Memory B cell (primary cell): ENCODE results near the gene ABHD12B.

ENCODE experiments used
- ATAC-seq: fragments of 150-1000 bp; cut with Tn5 transposase; 2 replicates; pipeline ENCODE4 v1.10.0; 2021; ENCODE audit warnings: low read depth, mild to moderate bottlenecking, moderate library complexity
- DNase-seq, 2 donors: peaks; one replicate each; pipeline ENCODE4 v3.0.0; 2022; ENCODE audit warnings: low spot score in 2 of 2
- H3K27ac Mint-ChIP-seq: one replicate; pipeline ENCODE4 v1.8.0; 2022; ENCODE audit warnings: mild to moderate bottlenecking, moderate library complexity, mixed read lengths
- H3K27me3 Mint-ChIP-seq: one replicate; pipeline ENCODE4 v1.8.0; 2022; ENCODE audit warnings: mixed read lengths
- H3K36me3 Mint-ChIP-seq: one replicate; pipeline ENCODE4 v1.8.0; 2022; ENCODE audit warnings: mild to moderate bottlenecking, mixed read lengths
- H3K4me1 Mint-ChIP-seq: one replicate; pipeline ENCODE4 v1.8.0; 2022; ENCODE audit warnings: mixed read lengths
- H3K4me3 Mint-ChIP-seq: one replicate; pipeline ENCODE4 v1.8.0; 2022; ENCODE audit warnings: mild to moderate bottlenecking, moderate library complexity, mixed read lengths
- H3K9me3 Mint-ChIP-seq: one replicate; pipeline ENCODE4 v1.8.0; 2022; ENCODE audit warnings: mixed read lengths

The ABHD12B gene

GRCh38 chr14:50856660-50857059 is 15.2 kb upstream of the ABHD12B start:
- Mint-ChIP-seq H3K36me3 (no peaks in the 10 kb centered on the region), H3K4me1 (peaks cover 3% of the 10 kb centered on the region), H3K27ac (no peak overlapping the region), H3K4me3 (no peak overlapping the region), H3K9me3 (no peaks in the 10 kb centered on the region), H3K27me3 (no peaks in the 10 kb centered on the region)
- DNase-seq (no peak), ATAC-seq (no peak)

DNA sequence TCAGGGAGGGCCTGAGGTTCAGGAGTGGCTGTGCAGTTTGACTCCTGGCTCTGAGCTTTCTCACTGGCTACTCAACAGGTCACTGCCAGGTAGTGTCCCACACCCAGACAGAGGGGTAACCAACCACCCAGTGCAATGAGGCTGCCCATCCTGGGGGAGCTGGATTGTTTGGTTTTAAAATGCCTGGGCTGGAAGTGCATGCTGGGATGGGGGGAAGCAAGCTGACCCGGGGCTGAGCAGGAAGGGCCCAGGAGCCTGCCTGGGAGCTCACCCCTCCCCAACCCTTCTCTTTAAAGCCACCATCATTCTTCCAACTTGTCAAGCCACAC is 12.6 kb upstream of the ABHD12B start:
- H3K27me3 Mint-ChIP-seq = no peaks in the 10 kb centered on the region
- H3K27ac Mint-ChIP-seq = peak overlapping the region; percentile 85
- H3K36me3 Mint-ChIP-seq = no peaks in the 10 kb centered on the region
- peak overlapping the region; percentile 87 for H3K4me3 Mint-ChIP-seq
- H3K4me1 Mint-ChIP-seq = peaks cover 3% of the 10 kb centered on the region
- ATAC-seq = no peak
- no peaks in the 10 kb centered on the region for H3K9me3 Mint-ChIP-seq
- DNase-seq = no peak

- H3K9me3 Mint-ChIP-seq = no peaks in the 10 kb centered on the region
- peak overlapping the region; percentile 87 for H3K4me3 Mint-ChIP-seq
- DNase-seq (peak; percentile 88 to 90), ATAC-seq (peak; percentile 75)
- no peaks in the 10 kb centered on the region for H3K36me3 Mint-ChIP-seq
- H3K27ac Mint-ChIP-seq = peak overlapping the region; percentile 85
- no peaks in the 10 kb centered on the region for H3K27me3 Mint-ChIP-seq
- H3K4me1 Mint-ChIP-seq = peaks cover 3% of the 10 kb centered on the region
These were observed 11.3 kb upstream of the ABHD12B start for GRCh38 chr14:50860478-50861086.

GRCh38 chr14:50862036-50862570 is 9.8 kb upstream of the ABHD12B start:
- Mint-ChIP-seq H3K36me3 (peaks cover 1% of the 10 kb centered on the region), H3K27ac (no peak overlapping the region), H3K27me3 (peaks cover 2% of the 10 kb centered on the region), H3K4me3 (no peak overlapping the region), H3K4me1 (no peaks in the 10 kb centered on the region), H3K9me3 (no peaks in the 10 kb centered on the region)
- ATAC-seq (no peak), DNase-seq (no peak)

DNA sequence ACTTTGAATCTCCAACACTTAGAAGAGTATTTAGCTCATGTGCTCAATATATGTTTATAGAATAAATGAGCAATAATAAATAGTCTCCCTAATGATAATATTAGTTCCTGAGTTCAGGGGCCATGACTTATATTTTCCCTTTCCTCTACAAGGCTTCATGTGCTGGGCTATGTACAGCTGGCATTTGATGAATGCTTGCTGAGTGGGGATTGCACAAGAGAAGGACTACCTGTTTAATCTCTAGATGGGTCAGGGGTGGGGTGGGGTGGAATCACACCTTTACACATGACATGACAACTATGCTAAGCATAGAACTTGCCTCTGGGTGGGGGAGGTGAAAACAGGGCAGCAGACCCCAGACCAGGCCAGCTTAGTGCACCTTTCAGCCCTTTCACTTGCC is 7.6 kb upstream of the ABHD12B start:
- DNase-seq = no peak
- ATAC-seq = no peak
- H3K4me1 Mint-ChIP-seq = no peaks in the 10 kb centered on the region
- H3K27me3 Mint-ChIP-seq = peaks cover 6% of the 10 kb centered on the region
- H3K27ac Mint-ChIP-seq = no peak overlapping the region
- no peak overlapping the region for H3K4me3 Mint-ChIP-seq
- H3K36me3 Mint-ChIP-seq = peaks cover 1% of the 10 kb centered on the region
- H3K9me3 Mint-ChIP-seq = no peaks in the 10 kb centered on the region

- peaks cover 12% of the 10 kb centered on the region for H3K27me3 Mint-ChIP-seq
- H3K4me3 Mint-ChIP-seq = no peak overlapping the region
- H3K9me3 Mint-ChIP-seq = no peaks in the 10 kb centered on the region
- DNase-seq = no peak
- no peaks in the 10 kb centered on the region for H3K4me1 Mint-ChIP-seq
- peaks cover 1% of the 10 kb centered on the region for H3K36me3 Mint-ChIP-seq
- ATAC-seq = no peak
- H3K27ac Mint-ChIP-seq = no peak overlapping the region
These were observed 6.9 kb upstream of the ABHD12B start for GRCh38 chr14:50864946-50865345.

- no peak overlapping the region for H3K27ac Mint-ChIP-seq
These were observed 6.3 kb upstream of the ABHD12B start for GRCh38 chr14:50865391-50866076.

DNA sequence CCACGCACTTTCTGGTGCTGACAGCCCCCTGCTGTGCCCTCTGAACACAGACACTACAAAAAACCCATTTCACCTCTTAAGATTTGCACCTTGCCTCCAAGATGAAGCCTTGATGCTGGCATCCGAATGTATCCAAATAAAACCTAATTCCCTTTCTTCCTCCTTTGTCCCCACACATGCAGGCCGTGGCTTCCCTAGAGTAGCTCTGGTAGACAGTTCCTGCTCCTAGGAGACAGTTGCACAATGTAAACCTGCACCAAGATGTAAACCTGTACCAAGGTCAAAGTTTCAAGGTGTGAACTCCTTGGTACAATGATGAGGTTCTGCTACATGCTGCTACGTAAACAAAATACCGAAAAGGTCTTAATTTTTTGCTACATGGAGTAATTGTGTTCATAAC is 625 bp upstream of the ABHD12B start:
- Mint-ChIP-seq H3K27ac (no peak overlapping the region), H3K4me1 (peaks cover 15% of the 10 kb centered on the region), H3K9me3 (no peaks in the 10 kb centered on the region), H3K36me3 (peaks cover 3% of the 10 kb centered on the region), H3K4me3 (peak overlapping the region; percentile 11), H3K27me3 (peaks cover 28% of the 10 kb centered on the region)
- DNase-seq = no peak
- no peak for ATAC-seq

More at GRCh38 chr14:50865391-50866076, 6.3 kb upstream of the ABHD12B start:
- DNase-seq = no peak
- peaks cover 3% of the 10 kb centered on the region for H3K36me3 Mint-ChIP-seq
- peaks cover under 1% of the 10 kb centered on the region for H3K4me1 Mint-ChIP-seq
- no peaks in the 10 kb centered on the region for H3K9me3 Mint-ChIP-seq
- H3K4me3 Mint-ChIP-seq = no peak overlapping the region
- peaks cover 16% of the 10 kb centered on the region for H3K27me3 Mint-ChIP-seq
- ATAC-seq = no peak

DNA sequence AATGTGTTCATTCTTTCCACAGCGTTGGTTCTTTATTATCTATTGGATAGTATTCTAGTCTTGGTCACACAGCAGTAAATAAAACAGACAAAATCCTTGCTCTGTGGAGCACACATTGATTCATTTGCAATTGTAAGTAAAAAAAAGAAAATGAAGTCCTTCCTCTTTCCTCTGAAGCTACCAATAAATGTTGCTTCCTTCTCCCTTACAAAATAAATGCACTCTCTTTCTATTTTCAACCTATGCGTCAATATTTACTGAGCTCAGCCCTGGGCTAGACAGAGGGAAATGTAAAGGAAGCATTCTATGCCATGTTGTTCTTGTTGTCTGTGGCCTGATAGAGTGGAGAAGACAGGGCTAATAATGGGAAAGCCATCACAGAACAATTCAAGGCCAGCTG is 2.9 kb downstream of the ABHD12B start:
- Mint-ChIP-seq H3K9me3 (no peaks in the 10 kb centered on the region), H3K4me1 (peaks cover 15% of the 10 kb centered on the region), H3K27ac (no peak overlapping the region), H3K27me3 (peaks cover 20% of the 10 kb centered on the region), H3K36me3 (peaks cover 2% of the 10 kb centered on the region), H3K4me3 (no peak overlapping the region)
- DNase-seq (no peak), ATAC-seq (peak; percentile 18)

DNA sequence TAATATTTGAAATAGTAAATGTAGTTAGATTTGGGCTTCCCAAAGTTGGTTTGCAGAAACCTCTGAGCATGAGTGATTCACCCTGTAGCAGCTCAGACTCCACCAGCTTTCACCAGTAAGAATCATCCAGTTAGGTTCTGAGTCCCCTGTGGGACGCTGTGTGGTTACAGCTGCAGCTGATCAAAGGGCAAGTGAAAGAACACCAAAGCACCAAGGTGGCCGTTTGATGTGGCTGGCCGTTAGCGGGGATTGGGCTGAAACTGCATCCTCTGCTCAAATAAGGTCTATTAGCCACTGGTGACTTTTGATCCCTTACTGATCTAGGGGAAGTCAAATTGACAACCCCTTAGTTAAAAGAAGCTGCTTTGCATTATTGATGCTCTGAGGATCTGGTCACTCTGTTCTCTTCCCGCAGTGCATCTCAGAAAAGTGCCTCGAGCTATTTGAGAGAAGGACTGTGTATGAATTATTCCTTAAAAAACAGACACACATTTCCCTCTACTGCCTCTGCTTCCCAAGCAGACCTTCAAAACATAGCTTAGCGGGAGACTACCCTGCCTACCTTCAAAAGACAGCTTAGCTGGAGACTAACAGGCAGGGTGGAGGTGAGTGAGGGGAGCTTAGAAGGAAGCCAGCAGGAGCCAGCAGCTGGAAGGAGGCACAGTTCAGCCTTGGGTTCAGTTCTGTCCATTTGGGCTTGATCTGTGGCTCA is 3.7 kb downstream of the ABHD12B start:
- Mint-ChIP-seq H3K27me3 (peaks cover 16% of the 10 kb centered on the region), H3K4me3 (no peak overlapping the region)

GRCh38 chr14:50882932-50883826 is 11.3 kb downstream of the ABHD12B start:
- H3K4me3 Mint-ChIP-seq = no peak overlapping the region
- no peaks in the 10 kb centered on the region for H3K4me1 Mint-ChIP-seq
- H3K27ac Mint-ChIP-seq = no peak overlapping the region
- H3K27me3 Mint-ChIP-seq = peaks cover 16% of the 10 kb centered on the region
- ATAC-seq = no peak
- DNase-seq = no peak
- H3K36me3 Mint-ChIP-seq = no peaks in the 10 kb centered on the region
- no peaks in the 10 kb centered on the region for H3K9me3 Mint-ChIP-seq

More for the DNA sequence above, 3.7 kb downstream of the ABHD12B start:
- ATAC-seq (peak; percentile 84), DNase-seq (peak in 1 of 2 donors; percentile 30)
- H3K27ac Mint-ChIP-seq = no peak overlapping the region
- H3K36me3 Mint-ChIP-seq = no peaks in the 10 kb centered on the region
- H3K9me3 Mint-ChIP-seq = no peaks in the 10 kb centered on the region
- peaks cover 15% of the 10 kb centered on the region for H3K4me1 Mint-ChIP-seq

- Mint-ChIP-seq H3K27ac (no peak overlapping the region), H3K27me3 (peaks cover 16% of the 10 kb centered on the region), H3K9me3 (no peaks in the 10 kb centered on the region), H3K4me3 (no peak overlapping the region), H3K36me3 (no peaks in the 10 kb centered on the region), H3K4me1 (no peaks in the 10 kb centered on the region)
- ATAC-seq = no peak
- DNase-seq = no peak
These were observed 12.0 kb downstream of the ABHD12B start for GRCh38 chr14:50883827-50884197.

GRCh38 chr14:50887476-50887875 is 15.6 kb downstream of the ABHD12B start:
- ATAC-seq (no peak), DNase-seq (no peak)
- Mint-ChIP-seq H3K4me1 (no peaks in the 10 kb centered on the region), H3K36me3 (no peaks in the 10 kb centered on the region), H3K9me3 (no peaks in the 10 kb centered on the region), H3K27ac (no peak overlapping the region), H3K27me3 (peaks cover 11% of the 10 kb centered on the region), H3K4me3 (no peak overlapping the region)
